Smooth muscle cell (in vitro differentiated cells): ENCODE results near the gene CEP295NL. TPM values are rescaled to one million over a fixed set of nuclear protein-coding genes. Genes with fewer than 3 reads are reported as not detected.

Experiments
- DNase-seq: peaks from one replicate; lab custom pipeline; 2025; ENCODE audit not compliant: unreplicated experiment; lab: John Stamatoyannopoulos, UW
- H2AFZ ChIP-seq: fragments of 200-600 bp; sonication (generic); 2 replicates; pipeline ENCODE4 v1.6.0; 2016; ENCODE audit warnings: antibody characterized with exemption, low read depth, mild to moderate bottlenecking
- H3F3A ChIP-seq: fragments of 200-600 bp; sonication (generic); 2 replicates; pipeline ENCODE4 v1.6.0; 2017; ENCODE audit warnings: antibody characterized with exemption, low read depth
- H3K27ac ChIP-seq: fragments of 200-600 bp; sonication (generic); 2 replicates; pipeline ENCODE4 v1.5.1; 2016; ENCODE audit warnings: low read depth, mild to moderate bottlenecking
- H3K27me3 ChIP-seq: fragments of 200-600 bp; sonication (generic); 2 replicates; pipeline ENCODE4 v1.6.1; 2016; ENCODE audit warnings: low read depth, mild to moderate bottlenecking
- H3K36me3 ChIP-seq: fragments of 200-600 bp; sonication (generic); 2 replicates; pipeline ENCODE4 v1.5.1; 2016; ENCODE audit warnings: low read depth
- H3K4me1 ChIP-seq: fragments of 200-600 bp; sonication (generic); 2 replicates; pipeline ENCODE4 v1.5.1; 2016; ENCODE audit warnings: low read depth
- H3K4me2 ChIP-seq: fragments of 200-600 bp; sonication (generic); 2 replicates; pipeline ENCODE4 v1.6.0; 2016; ENCODE audit warnings: mild to moderate bottlenecking
- H3K4me3 ChIP-seq: fragments of 200-600 bp; sonication (generic); 2 replicates; pipeline ENCODE4 v1.5.1; 2016; ENCODE audit warnings: mild to moderate bottlenecking
- H3K79me2 ChIP-seq: fragments of 200-600 bp; sonication (generic); 2 replicates; pipeline ENCODE4 v1.6.0; 2016; ENCODE audit warnings: low read depth, mild to moderate bottlenecking
- H3K9ac ChIP-seq: fragments of 200-600 bp; sonication (generic); 2 replicates; pipeline ENCODE4 v1.6.0; 2016; ENCODE audit warnings: low read depth
- H3K9me3 ChIP-seq: fragments of 200-600 bp; sonication (generic); replicated peaks from 2 replicates; pipeline ENCODE4 v1.5.1; 2016; ENCODE audit warnings: low read depth
- H4K20me1 ChIP-seq: fragments of 200-600 bp; sonication (generic); 2 replicates; pipeline ENCODE4 v1.6.0; 2016; ENCODE audit warnings: low read depth
- WGBS: methylation state at CpG from one replicate; pipeline ENCODE4 v1.1.7; 2016; ENCODE audit warnings: low lambda C conversion rate; 5-methylcytosine and 5-hydroxymethylcytosine counted together
- polyA plus RNA-seq: library from polyadenylated mRNA; unstranded; fragments of >200 nt; fragmentation: Nextera tagmentation; extraction: Ambion mirVana; gene quantifications from 2 replicates; pipeline ENCODE4 v1.2.1, GENCODE V29; 2016
- total RNA-seq: library from RNA; depleted of rRNA; stranded (reverse); fragments of >200 nt; gene quantifications from 2 replicates; pipeline ENCODE4 v1.2.3, GENCODE V29; 2014
- TF ChIP-seq, protein P1 (sequence below): fragments of 200-600 bp; sonication (generic); IDR thresholded peaks from 2 replicates; pipeline ENCODE4 v1.5.1; 2017; ENCODE audit warnings: borderline replicate concordance, mild to moderate bottlenecking, antibody characterized with exemption; ENCODE audit not compliant: insufficient read depth, poor library complexity, severe bottlenecking

CEP295NL gene
- total and polyA plus RNA-seq, 2 experiments from 2014 or later, result 1.2 TPM; not detected in 1

DNA sequence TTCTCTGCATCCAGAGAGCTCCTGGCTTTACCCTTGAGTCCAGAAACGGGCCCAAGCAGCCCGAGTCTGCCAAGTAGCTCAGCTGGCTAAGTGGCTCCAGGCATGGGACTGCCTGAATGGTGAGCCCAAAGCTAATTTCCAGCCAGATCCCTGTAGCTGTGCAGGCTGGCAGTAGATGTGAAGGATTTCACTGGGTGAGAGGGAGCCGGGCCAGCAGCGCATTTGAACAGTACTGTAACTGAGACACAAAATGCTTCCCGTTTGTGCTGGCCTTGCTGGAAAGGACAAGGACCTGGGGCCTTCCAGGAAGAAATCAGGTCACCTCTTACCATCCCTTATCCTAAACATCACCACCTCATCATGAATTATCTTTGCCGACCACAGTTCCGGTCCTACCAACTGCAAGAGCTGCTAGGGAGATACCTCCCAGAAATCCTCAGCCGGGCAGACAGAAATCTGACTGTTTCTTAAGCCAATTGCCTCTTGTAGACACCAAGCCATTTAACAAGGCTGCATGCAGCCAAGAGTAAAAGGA, 18.5 kb upstream of the CEP295NL start:
- H4K20me1 ChIP-seq, result peaks cover 76% of the 10 kb centered on the region
- no peaks in the 10 kb centered on the region for H3K36me3 ChIP-seq
- no peaks in the 10 kb centered on the region for H3K27me3 ChIP-seq
- no peak overlapping the region for H3K4me3 ChIP-seq
- TF ChIP-seq, protein P1, sequence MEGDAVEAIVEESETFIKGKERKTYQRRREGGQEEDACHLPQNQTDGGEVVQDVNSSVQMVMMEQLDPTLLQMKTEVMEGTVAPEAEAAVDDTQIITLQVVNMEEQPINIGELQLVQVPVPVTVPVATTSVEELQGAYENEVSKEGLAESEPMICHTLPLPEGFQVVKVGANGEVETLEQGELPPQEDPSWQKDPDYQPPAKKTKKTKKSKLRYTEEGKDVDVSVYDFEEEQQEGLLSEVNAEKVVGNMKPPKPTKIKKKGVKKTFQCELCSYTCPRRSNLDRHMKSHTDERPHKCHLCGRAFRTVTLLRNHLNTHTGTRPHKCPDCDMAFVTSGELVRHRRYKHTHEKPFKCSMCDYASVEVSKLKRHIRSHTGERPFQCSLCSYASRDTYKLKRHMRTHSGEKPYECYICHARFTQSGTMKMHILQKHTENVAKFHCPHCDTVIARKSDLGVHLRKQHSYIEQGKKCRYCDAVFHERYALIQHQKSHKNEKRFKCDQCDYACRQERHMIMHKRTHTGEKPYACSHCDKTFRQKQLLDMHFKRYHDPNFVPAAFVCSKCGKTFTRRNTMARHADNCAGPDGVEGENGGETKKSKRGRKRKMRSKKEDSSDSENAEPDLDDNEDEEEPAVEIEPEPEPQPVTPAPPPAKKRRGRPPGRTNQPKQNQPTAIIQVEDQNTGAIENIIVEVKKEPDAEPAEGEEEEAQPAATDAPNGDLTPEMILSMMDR, result no peak
- H2AFZ ChIP-seq, result no peak overlapping the region
- H3K4me1 ChIP-seq, result peaks cover 11% of the 10 kb centered on the region
- WGBS, result 84% methylated on average over 8 of the region's 8 CpGs
- H3K79me2 ChIP-seq, result peaks cover 76% of the 10 kb centered on the region
- no peaks in the 10 kb centered on the region for H3K9me3 ChIP-seq
- no peak overlapping the region for H3K27ac ChIP-seq
- no peak overlapping the region for H3K4me2 ChIP-seq
- peaks cover 9% of the 10 kb centered on the region for H3F3A ChIP-seq
- DNase-seq, result no peak
- H3K9ac ChIP-seq, result no peak overlapping the region

DNA sequence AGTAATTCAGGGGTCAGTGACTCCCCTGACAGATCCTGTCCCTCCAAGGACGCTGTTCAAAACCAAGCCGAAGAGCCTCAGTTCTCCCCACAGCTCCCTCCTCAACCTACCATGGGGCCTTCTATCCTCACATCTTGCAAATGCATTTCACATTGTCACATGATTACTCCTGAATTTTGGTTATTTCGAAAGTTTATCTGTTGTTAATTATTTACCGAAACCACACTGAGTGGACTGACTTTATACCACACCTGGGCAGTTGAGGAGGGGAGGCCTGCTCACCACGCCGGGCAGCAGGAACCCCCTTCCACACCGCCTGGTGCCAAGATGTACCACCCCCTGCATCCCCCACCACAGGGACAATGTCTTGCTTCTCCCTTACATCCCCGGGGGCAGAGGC, 17.5 kb upstream of the CEP295NL start:
- peaks cover 86% of the 10 kb centered on the region for H4K20me1 ChIP-seq
- H3K4me1 ChIP-seq, result peaks cover 11% of the 10 kb centered on the region
- H3K27ac ChIP-seq, result no peak overlapping the region

DNA sequence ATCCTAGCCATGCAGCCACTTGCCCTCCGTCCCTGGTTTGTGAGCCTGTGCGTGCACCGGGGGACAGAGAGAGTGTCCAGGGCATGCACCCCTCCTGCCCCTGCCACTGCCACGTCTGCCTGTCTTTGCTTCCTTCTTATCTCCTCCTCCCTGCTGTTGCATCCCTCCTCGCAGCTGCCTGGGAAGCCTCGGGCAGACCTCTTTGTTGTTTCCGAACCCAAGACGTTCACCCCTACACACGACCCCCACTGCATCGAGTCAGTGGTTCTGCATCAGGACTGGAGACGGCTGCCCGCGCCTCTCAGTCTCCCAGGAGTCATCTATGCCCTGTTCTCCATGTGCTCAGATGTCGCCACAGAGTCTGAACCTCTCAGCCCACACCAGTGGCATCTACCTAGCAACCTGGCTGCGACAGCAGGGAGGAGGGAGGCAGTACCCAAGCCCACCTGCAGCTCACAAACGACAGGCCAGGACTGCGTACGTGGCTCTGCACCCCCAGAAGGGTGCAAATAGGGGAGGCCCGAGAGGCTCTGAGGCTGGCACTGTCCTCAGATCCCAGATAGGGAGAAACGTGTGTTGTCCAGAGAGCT, 17.0 kb upstream of the CEP295NL start:
- no peak overlapping the region for H3K9ac ChIP-seq
- no peaks in the 10 kb centered on the region for H3K27me3 ChIP-seq
- DNase-seq, result no peak
- no peaks in the 10 kb centered on the region for H3K9me3 ChIP-seq
- no peak overlapping the region for H2AFZ ChIP-seq
- WGBS, result 83% methylated on average over 20 of the region's 20 CpGs
- TF ChIP-seq, protein P1, result no peak
- peaks cover 91% of the 10 kb centered on the region for H4K20me1 ChIP-seq
- H3K4me2 ChIP-seq, result no peak overlapping the region
- H3K36me3 ChIP-seq, result no peaks in the 10 kb centered on the region
- H3K4me1 ChIP-seq, result peaks cover 11% of the 10 kb centered on the region
- H3K79me2 ChIP-seq, result peaks cover 90% of the 10 kb centered on the region
- no peak overlapping the region for H3K27ac ChIP-seq
- no peak overlapping the region for H3K4me3 ChIP-seq
- H3F3A ChIP-seq, result peaks cover 9% of the 10 kb centered on the region

More for the DNA sequence above, 17.5 kb upstream of the CEP295NL start:
- TF ChIP-seq, protein P1, result no peak
- Histone ChIP-seq H3K79me2 (peaks cover 86% of the 10 kb centered on the region), H3K9me3 (no peaks in the 10 kb centered on the region), H3K36me3 (no peaks in the 10 kb centered on the region), H3K9ac (no peak overlapping the region), H3K27me3 (no peaks in the 10 kb centered on the region), H2AFZ (no peak overlapping the region), H3K4me2 (no peak overlapping the region), H3K4me3 (no peak overlapping the region), H3F3A (peaks cover 9% of the 10 kb centered on the region)
- no peak for DNase-seq
- 94% methylated on average over 8 of the region's 8 CpGs for WGBS

DNA sequence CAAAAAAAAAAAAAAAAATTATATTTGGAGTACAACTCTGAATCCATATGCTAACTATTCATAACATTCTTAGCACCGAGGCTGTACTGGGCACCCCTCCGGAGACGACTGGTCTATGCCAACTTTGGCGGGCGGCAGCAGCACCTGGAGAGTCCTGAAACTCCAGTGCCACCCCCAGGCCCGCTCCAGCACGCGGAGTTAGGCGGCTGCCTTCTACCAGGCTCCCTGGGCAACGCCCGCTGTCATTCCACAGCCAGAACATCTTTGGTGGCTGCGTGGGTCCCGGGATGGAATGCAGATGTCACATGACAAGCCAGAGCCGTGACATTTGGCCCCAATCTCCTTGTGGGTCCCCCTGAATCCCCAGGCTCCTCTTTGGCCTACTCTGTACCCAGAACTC, 16.0 kb upstream of the CEP295NL start:
- WGBS, result 95% methylated on average over 14 of the region's 14 CpGs
- no peak overlapping the region for H3K4me3 ChIP-seq
- H3K9me3 ChIP-seq, result no peaks in the 10 kb centered on the region
- H4K20me1 ChIP-seq, result peaks cover 94% of the 10 kb centered on the region
- no peak overlapping the region for H2AFZ ChIP-seq
- H3K27ac ChIP-seq, result no peak overlapping the region
- H3F3A ChIP-seq, result peaks cover 6% of the 10 kb centered on the region
- H3K4me1 ChIP-seq, result peaks cover 8% of the 10 kb centered on the region
- no peak overlapping the region for H3K9ac ChIP-seq
- no peak for DNase-seq
- peaks cover 83% of the 10 kb centered on the region for H3K79me2 ChIP-seq
- H3K27me3 ChIP-seq, result no peaks in the 10 kb centered on the region
- H3K4me2 ChIP-seq, result no peak overlapping the region
- no peaks in the 10 kb centered on the region for H3K36me3 ChIP-seq
- TF ChIP-seq, protein P1, result no peak
